Glutamatergic neuron (in vitro differentiated cells): ENCODE measurements around the gene INS. TPM values are rescaled to one million over a fixed set of nuclear protein-coding genes. Genes with fewer than 3 reads are reported as not detected.

ENCODE experiments used
- DNase-seq: peaks from one replicate; pipeline ENCODE4 v3.0.0; 2022
- H3K27ac Mint-ChIP-seq: one replicate; pipeline ENCODE4 v1.8.0; 2020; ENCODE audit warnings: mild to moderate bottlenecking, mixed read lengths, inconsistent platforms; ENCODE audit not compliant: unreplicated experiment
- H3K27me3 Mint-ChIP-seq: one replicate; pipeline ENCODE4 v1.8.0; 2020; ENCODE audit warnings: mild to moderate bottlenecking, moderate library complexity, mixed read lengths, inconsistent platforms; ENCODE audit not compliant: unreplicated experiment
- H3K36me3 Mint-ChIP-seq: one replicate; pipeline ENCODE4 v1.8.0; 2020; ENCODE audit warnings: mild to moderate bottlenecking, mixed read lengths, inconsistent platforms; ENCODE audit not compliant: unreplicated experiment
- H3K4me1 Mint-ChIP-seq: one replicate; pipeline ENCODE4 v1.8.0; 2020; ENCODE audit warnings: mild to moderate bottlenecking, low read depth, mixed read lengths, inconsistent platforms; ENCODE audit not compliant: unreplicated experiment
- H3K4me3 Mint-ChIP-seq: one replicate; pipeline ENCODE4 v1.8.0; 2020; ENCODE audit warnings: mild to moderate bottlenecking, mixed read lengths, inconsistent platforms; ENCODE audit not compliant: unreplicated experiment
- H3K9me3 Mint-ChIP-seq: one replicate; pipeline ENCODE4 v1.8.0; 2020; ENCODE audit warnings: mild to moderate bottlenecking, moderate library complexity, mixed read lengths, inconsistent platforms; ENCODE audit not compliant: unreplicated experiment
- total RNA-seq: library from RNA; stranded (reverse); fragmentation: NEBNext Ultra II Directional; extraction: Animal tissue kit (Norgen Biotek cat#: 25700); gene quantifications from one replicate; pipeline ENCODE4 v1.2.1, GENCODE V29; 2021; ENCODE audit not compliant: unreplicated experiment
- TF ChIP-seq, protein P1 (sequence below): fragments of 200-600 bp; sonication (generic); IDR thresholded peaks from one replicate; pipeline ENCODE4 v1.5.0; 2021; ENCODE audit not compliant: partially characterized antibody, unreplicated experiment

INS gene
- total RNA-seq, 1 donor from 2014 or later, result not detected

DNA sequence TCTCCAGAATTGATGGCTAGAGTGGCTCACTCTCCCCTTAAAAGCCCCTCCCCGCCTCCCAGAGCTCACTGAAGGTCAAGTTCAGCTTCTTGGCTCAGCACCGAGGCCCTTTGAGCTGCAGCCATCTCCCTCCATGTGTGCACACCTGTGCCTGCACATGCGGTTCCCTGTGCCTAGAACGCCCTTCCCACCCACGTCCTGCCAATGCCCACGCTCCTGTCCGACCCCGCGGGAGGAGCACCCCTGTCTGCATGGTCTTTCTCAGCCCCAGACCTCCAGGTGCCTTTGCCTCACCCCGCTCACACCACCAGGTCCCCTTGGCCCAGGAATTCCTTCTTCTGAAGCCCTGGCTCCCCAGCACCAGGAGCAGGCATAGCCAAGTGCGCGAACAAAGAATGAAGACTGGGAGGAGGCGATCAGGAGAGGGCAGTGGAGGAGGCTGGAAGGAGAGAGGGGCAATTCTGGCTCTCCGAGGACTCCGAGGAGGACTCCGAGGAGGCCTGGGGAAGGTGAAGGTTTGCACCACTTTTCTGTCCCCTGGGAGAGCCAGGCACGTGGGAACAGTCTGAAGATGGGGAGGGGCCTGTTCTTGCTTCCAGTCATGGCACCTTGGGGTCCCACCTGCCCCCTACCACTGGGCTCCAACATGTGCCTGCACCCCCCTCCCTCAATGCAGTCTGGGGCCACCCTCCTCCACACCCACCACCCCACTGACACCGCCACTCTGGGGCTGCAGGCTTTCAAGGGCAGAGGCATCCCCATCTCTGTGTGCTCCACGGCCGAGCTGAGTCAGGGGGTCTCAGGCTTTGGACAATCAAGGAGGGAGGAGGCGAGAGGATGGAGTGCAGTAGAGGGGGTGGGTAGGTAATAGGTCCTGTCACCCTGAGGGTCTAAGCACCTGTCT is 39.5 kb downstream of the INS start:
- Mint-ChIP-seq H3K27me3 (peaks cover 7% of the 10 kb centered on the region), H3K27ac (no peak overlapping the region), H3K4me3 (no peak overlapping the region)

DNA sequence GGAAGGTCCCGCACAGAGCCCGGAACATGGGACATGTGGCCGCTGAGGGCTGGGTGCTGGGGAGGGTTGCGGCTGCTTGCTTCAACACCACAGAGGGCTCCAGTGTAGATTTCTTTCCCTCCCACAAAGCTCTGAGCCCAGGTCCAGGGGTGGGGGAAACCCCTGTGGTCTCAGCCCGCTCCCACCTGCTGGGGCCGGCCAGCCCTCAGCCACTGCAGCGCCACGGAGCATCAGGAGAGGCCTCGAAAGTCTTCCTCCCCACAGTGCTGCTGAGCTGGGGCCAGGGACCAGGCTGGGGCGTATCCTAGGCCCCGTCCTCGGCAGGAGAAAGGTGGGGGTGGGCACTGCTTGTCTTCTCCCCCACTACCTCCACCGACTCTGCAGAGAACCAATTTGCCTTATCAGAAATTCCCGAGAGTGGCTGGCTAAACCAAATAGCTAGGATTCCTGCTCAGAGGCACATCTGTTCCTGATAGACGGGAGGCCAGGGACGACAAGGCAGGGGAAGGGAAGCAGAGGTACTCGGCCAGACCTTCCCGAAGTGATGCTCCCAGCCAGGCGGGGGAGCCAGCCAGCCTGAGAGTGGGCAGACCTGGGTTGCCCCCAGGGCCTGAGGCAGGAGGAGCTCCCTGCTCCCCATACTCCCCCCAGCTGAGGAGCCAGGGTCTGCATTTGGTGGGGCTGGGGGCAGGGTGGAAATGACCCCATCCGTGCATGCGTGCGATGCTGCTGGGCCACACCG is 40.5 kb downstream of the INS start:
- H3K27ac Mint-ChIP-seq, result no peak overlapping the region
- H3K4me3 Mint-ChIP-seq, result no peak overlapping the region
- peak; percentile 32 for DNase-seq
- H3K9me3 Mint-ChIP-seq, result peaks cover 14% of the 10 kb centered on the region
- H3K36me3 Mint-ChIP-seq, result peaks cover 12% of the 10 kb centered on the region
- no peaks in the 10 kb centered on the region for H3K4me1 Mint-ChIP-seq
- TF ChIP-seq, protein P1, sequence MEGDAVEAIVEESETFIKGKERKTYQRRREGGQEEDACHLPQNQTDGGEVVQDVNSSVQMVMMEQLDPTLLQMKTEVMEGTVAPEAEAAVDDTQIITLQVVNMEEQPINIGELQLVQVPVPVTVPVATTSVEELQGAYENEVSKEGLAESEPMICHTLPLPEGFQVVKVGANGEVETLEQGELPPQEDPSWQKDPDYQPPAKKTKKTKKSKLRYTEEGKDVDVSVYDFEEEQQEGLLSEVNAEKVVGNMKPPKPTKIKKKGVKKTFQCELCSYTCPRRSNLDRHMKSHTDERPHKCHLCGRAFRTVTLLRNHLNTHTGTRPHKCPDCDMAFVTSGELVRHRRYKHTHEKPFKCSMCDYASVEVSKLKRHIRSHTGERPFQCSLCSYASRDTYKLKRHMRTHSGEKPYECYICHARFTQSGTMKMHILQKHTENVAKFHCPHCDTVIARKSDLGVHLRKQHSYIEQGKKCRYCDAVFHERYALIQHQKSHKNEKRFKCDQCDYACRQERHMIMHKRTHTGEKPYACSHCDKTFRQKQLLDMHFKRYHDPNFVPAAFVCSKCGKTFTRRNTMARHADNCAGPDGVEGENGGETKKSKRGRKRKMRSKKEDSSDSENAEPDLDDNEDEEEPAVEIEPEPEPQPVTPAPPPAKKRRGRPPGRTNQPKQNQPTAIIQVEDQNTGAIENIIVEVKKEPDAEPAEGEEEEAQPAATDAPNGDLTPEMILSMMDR, result no peak
- H3K27me3 Mint-ChIP-seq, result peaks cover 7% of the 10 kb centered on the region

More for the DNA sequence above, 39.5 kb downstream of the INS start:
- H3K4me1 Mint-ChIP-seq, result no peaks in the 10 kb centered on the region
- H3K36me3 Mint-ChIP-seq, result peaks cover 9% of the 10 kb centered on the region
- TF ChIP-seq, protein P1, result no peak
- DNase-seq, result peak; percentile 15
- H3K9me3 Mint-ChIP-seq, result peaks cover 10% of the 10 kb centered on the region

GRCh38 chr11:2118677-2119076 is 42.3 kb downstream of the INS start:
- peaks cover 12% of the 10 kb centered on the region for H3K36me3 Mint-ChIP-seq
- TF ChIP-seq, protein P1, result no peak
- H3K27me3 Mint-ChIP-seq, result peaks cover 4% of the 10 kb centered on the region

GRCh38 chr11:2116680-2117079 is 44.3 kb downstream of the INS start:
- H3K27me3 Mint-ChIP-seq, result peaks cover 2% of the 10 kb centered on the region
- H3K4me3 Mint-ChIP-seq, result no peak overlapping the region
- no peak for DNase-seq
- TF ChIP-seq, protein P1, result no peak
- H3K4me1 Mint-ChIP-seq, result no peaks in the 10 kb centered on the region
- H3K27ac Mint-ChIP-seq, result no peak overlapping the region
- H3K36me3 Mint-ChIP-seq, result peaks cover 12% of the 10 kb centered on the region
- H3K9me3 Mint-ChIP-seq, result peaks cover 12% of the 10 kb centered on the region

More at GRCh38 chr11:2118677-2119076, 42.3 kb downstream of the INS start:
- Mint-ChIP-seq H3K4me1 (no peaks in the 10 kb centered on the region), H3K27ac (no peak overlapping the region), H3K4me3 (no peak overlapping the region), H3K9me3 (peaks cover 13% of the 10 kb centered on the region)
- no peak for DNase-seq
